GM12865 (cell line): ENCODE data around the gene FCN3.
A peak's percentile ranks its signal among the peaks of the same experiment; 100 is the strongest.

Experiments
- DNase-seq: peaks from one replicate; pipeline ENCODE4 v3.0.0; 2010; ENCODE audit warnings: low read depth
- H3K4me3 ChIP-seq: 2 replicates; pipeline ENCODE4 v1.5.1; 2011; ENCODE audit warnings: mild to moderate bottlenecking, low read depth, low read length, control low read depth
- TF ChIP-seq, protein P1 (sequence below): IDR thresholded peaks from 2 replicates; pipeline ENCODE4 v1.5.1; 2011; ENCODE audit warnings: low read length, control low read depth, low read depth, inconsistent platforms; ENCODE audit not compliant: insufficient read depth; ENCODE audit errors: missing control alignments

Gene FCN3

DNA sequence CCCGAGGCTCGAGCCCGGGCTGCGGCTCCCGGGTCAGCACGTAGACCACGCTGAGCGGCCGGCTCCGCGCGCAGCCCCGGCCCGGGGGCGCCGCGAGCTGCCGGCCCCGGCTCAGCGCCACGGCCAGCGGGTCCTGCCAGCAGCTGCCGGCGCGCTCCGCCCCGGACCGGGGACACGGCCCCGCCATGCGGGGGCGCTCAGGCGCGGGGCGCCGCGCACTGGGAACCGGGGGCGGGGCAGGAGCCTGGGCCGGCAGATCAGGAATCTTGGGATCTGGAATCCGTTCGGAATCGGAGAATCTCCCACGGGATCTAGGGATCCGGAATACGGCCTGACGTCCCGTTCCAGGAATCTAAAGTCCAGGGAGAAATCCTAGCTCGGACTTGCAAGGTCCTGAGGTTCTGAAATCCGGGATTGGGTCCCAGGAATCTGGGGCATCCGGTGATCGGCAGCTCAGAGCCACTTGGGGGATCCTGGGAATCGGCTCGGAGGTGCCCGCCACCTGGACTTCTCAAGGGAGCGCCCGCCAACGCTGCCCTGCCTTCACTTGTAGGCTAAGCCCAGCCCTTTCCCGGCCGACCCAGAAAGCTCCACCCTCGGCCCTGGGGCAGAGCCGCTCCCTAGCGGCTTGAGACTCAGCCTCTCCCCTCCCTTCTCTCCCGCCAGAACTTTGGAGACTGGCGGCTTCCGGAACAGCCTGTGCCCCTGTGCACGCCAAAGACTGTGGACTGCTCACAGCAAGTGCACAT is 8.0 kb downstream of the FCN3 start, which contains the start of gene MAP3K6:
TSS of gene MAP3K6 (minus strand) at position 551 of the 749 bp plus-strand sequence. CDS start at position 187, 364 bp downstream.
- DNase-seq: peak; percentile 55
- TF ChIP-seq, protein P1, sequence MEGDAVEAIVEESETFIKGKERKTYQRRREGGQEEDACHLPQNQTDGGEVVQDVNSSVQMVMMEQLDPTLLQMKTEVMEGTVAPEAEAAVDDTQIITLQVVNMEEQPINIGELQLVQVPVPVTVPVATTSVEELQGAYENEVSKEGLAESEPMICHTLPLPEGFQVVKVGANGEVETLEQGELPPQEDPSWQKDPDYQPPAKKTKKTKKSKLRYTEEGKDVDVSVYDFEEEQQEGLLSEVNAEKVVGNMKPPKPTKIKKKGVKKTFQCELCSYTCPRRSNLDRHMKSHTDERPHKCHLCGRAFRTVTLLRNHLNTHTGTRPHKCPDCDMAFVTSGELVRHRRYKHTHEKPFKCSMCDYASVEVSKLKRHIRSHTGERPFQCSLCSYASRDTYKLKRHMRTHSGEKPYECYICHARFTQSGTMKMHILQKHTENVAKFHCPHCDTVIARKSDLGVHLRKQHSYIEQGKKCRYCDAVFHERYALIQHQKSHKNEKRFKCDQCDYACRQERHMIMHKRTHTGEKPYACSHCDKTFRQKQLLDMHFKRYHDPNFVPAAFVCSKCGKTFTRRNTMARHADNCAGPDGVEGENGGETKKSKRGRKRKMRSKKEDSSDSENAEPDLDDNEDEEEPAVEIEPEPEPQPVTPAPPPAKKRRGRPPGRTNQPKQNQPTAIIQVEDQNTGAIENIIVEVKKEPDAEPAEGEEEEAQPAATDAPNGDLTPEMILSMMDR: peak; percentile 44
- peak within 1 kb of the TSS; percentile 72 for H3K4me3 ChIP-seq

DNA sequence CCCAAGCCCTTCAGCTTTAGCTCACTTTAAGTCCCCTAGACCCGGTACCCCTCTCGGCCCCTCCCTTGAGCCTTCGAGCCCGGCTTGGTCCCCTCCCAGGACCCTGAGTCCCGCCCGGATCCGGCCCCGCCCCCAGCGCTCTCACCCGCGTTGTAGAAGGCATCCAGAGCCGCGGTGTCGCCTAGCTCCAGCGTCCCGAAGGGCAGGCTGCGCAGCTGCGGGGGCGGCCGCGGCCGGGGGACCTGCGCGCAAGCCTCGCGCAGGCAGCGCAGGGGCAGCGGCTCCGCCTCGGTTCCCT is 8.6 kb downstream of the FCN3 start:
- peak; percentile 69 for DNase-seq
- TF ChIP-seq, protein P1: no peak
- peak overlapping the region; percentile 72 for H3K4me3 ChIP-seq

DNA sequence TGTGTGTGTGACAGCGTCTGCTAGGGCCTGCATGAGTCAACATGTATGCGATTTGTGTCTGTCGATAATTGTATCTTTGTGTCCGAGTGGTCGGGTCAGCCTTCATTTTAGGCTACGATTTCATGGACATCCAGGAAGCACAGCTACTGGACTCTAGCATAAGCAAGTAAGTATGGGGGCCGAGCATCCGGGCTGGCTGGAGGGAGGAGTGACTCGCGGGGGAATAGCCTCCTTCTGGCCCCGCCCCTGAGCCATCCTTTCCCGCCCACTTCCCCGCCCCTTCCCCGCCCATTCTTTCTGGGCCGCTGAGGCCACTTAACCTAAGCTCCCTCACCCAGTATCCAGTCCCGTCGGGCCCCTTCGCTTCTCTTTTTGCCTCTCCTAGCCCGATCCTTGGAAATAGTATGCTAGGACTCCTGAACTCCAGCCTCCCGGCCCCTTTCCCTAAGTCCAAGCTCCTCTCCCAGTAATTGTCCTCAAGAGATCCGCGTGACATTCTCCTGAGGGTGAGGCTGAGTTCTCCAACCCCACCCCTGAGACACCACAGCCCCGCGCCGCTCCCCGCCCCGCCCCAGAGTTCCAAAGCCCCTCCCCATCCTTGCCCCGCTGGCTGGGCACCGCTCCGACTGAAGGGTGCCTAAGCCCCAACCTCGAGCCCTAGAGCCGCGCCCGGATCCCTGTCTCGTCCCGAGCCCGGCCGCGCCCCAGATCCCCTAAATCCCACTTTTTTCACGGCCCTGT is 9.1 kb downstream of the FCN3 start:
- H3K4me3 ChIP-seq: peak overlapping the region; percentile 72
- TF ChIP-seq, protein P1: no peak
- peak; percentile 88 for DNase-seq

DNA sequence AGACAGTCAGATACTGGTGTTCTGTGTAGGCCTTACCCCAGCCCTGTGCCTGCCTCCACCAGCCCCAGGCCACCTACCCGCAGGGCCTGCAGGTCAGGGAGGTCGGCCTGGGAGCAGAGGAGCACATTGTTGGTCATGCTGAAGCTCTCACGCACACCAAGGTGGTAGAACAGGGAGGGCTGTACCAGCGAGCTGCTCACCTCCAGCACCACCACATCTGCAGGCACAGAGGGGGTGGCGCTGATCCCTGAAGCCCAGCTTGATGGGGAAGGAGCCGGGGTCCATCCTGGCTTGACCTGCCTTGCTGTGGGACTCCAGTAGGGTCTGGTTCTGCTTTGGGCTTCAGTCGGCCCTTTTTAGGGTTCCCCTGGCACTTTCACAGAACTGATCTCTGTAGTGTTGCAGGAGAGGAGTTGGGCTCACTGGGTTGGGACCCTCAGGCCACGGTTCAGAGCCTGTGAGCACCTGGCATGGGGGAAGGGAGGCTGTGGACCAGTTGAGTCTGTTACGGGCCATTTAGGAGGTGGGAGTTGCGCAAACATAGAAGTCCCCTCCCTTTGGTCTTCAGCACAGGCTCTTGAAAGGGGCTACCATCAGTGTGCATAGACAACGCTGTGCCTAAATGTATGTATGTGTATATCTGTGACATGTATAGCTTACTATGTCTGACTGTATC is 9.8 kb downstream of the FCN3 start:
- no peak for DNase-seq
- TF ChIP-seq, protein P1: no peak
- no peak overlapping the region for H3K4me3 ChIP-seq

DNA sequence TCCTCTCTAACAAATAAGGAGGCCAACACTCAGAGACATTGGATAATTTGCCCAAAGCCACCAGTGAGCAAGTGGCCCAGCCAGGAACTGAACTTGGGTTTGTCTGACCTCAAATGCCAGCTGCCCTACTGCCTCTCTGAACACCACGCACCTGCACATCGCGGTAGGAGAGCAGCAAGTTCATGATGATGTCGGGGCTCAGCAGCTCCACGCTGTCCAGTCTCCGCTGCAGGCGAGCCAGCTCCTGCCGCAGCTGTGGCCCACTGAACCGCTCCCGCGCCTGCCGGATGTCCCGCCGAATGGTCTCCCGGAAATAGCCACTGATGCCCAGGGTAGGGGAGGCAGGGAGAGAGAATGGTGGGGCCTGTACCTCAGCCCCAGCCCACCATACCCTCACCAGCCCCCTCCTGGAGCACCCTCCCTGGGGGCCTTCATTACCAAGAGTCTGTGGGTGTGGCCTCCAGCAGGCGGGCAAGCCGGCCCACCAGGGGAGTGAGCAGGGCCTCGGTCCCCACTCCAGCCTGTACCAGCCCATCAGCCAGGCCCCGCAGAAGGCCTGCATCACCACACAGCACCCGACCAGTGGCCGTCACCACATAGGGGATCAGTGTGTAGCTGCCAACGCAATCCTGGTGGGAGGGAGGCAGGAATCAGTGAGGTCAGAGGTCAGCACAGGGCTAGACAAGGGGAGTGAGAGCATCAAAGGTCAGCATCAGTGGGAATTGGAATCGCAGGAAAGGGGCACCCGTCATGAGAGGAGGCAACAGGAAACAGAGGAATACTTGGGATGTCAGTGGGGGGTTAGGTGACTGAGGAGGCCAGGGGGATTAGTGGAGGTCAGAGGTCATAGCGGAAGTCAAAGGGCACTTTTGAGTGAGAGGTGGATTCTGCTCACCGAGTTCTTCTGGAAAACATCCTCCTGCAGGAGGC is 10.6 kb downstream of the FCN3 start:
- no peak for DNase-seq
- no peak overlapping the region for H3K4me3 ChIP-seq
- TF ChIP-seq, protein P1: no peak

DNA sequence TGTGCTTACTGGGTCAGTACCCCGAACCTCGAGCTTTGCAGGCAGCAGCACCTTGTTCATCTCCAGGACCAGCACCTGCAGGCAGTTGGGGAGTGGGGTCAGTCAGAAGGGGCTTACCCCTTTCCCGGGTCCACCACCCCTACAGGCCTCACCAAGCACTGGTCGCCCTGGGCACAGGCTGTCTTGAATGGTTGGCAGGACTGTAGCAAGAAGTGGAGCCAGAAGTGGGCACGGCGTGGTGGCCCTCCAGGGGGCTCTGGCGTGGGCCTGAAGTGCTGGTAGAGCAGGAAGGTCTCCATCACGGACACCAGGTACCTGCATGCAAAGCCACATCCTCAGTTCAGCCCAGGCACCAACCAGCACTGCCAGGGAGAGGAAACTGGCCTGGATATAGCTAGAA is 13.1 kb downstream of the FCN3 start:
- TF ChIP-seq, protein P1: no peak
- no peak overlapping the region for H3K4me3 ChIP-seq
- DNase-seq: no peak
